ENCODE measurements around the gene VPS29.
"Not testable (repeated sequence)": the region's sequence is repeated elsewhere in the genome, so short reads cannot be mapped to it uniquely, and the experiment has no call there.

VPS29 gene

GRCh38 chr12:110520876-110521712 lies 19.2 kb upstream of the VPS29 start:
- not testable (repeated sequence) for DNase-seq (ENCODE audit: low spot score)

DNA sequence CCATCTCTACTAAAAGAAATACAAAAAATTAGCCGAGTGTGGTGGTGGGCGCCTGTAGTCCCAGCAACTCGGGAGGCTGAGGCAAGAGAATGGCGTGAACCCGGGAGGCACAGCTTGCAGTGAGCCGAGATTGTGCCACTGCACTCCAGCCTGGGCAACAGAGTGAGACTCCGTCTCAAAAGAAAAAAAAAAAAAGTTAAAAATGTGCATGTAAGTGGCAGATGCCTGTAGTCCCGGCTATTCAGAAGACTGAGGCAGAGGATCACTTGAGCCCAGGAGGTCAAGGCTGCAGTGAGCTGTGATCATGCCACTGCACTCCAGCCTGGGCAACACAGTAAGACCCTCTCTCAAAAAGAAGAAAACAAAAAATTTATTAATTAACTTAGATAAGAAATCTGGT lies 16.1 kb upstream of the VPS29 start:
- DNase-seq (ENCODE audit: low spot score): not testable (repeated sequence)

GRCh38 chr12:110516995-110517394 lies 15.1 kb upstream of the VPS29 start:
- no peak for DNase-seq (ENCODE audit: low spot score)

DNA sequence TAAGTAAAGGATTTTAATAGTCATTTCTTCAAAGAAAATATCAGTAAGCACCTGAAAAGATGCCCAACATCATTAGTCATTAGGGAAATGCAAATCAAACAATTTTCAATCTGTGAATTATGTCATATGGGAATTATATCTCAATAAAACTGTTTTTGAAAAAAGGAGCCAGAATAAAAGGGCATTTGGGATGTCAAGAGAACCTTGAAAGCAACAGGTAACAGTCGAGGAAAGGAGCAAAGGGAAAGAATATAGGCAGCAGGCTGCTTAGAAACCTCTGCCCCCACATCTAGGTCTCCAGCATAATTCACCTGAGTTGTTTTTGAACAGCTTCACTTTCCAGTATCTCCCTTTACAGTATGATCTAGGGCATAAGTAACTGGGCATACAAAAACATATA lies 12.5 kb upstream of the VPS29 start:
- DNase-seq (ENCODE audit: low spot score): no peak

DNA sequence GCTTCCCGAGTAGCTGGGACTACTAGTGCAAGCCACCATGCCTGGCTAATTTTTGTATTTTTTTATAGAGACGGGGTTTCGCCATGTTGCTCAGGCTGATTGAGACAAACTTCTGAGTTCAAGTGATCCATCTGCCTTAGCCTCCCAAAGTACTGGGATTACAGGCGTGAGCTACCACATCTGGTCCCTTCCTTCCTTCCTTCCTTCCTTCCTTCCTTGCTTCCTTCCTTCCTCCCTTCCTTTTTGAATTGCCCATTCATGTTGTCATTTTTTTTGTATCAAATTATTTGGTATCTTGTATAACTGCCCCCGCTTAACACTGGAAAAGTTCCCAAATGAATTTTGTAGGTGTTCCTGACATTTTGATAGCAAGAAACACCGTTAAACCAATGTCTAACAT lies 11.9 kb upstream of the VPS29 start:
- no peak for DNase-seq (ENCODE audit: low spot score)

DNA sequence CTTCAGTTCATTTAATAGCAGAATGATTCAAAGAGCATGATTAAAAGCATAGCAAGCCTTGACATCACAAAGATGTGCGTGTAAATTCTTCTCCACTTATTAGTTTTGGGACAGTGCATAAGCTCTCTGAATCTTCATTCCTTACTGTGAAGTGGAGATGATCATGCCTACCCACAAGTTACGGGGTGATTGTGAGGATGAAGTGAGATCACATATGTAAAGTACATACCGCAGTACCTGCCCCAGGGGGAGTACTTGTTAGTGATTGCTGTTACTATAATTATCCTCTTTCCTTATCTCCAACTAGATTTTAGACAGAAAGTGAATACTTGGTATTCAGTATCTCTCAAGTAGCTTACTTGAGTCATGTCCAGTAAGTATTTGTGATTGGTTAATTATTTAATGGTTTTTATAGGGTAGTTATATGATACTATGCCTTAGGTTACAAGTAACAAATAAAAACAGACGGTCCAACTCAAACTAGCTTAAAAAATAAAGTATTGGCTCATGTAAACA lies 6.2 kb upstream of the VPS29 start:
- no peak for DNase-seq (ENCODE audit: low spot score)

DNA sequence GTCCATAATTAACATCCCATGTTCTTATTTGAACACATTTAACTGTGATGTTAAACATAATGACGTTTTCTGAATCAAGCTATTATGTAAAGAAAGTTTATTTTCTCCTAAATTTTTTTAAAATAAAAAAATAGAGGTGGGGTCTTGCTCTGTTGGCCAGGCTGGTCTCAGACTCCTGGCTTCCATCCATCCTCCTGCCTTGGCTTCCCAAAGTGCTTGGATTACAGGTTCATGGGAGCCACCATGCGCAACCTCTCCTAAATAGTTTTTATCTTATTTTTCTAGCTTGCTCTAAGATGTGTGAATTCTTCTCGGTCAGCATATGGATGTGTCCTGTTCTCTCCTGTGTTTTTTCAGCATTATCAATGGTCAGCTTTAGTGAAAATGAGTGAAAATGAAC lies 3.4 kb upstream of the VPS29 start:
- DNase-seq (ENCODE audit: low spot score): no peak

- DNase-seq (ENCODE audit: low spot score): no peak
Observed at GRCh38 chr12:110503432-110503831, 1.5 kb upstream of the VPS29 start.

DNA sequence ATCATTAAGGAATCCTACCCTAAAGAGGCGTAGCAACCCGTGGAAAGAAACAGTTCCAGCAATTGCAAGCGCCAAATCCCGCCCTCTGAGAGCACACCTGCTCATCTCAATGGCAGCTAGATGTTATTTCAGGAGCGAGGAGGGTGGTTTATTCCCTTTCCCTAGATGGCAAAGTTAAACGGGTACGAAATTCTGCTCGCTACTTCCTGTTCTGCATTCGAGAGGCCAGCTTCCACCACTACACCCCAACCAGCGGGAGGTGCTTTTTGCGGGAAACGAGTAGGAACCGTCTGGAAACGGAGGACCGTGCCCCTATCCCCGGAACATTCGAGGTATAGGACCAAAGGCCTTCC lies 536 bp downstream of the VPS29 start:
- DNase-seq (ENCODE audit: low spot score): no peak

DNA sequence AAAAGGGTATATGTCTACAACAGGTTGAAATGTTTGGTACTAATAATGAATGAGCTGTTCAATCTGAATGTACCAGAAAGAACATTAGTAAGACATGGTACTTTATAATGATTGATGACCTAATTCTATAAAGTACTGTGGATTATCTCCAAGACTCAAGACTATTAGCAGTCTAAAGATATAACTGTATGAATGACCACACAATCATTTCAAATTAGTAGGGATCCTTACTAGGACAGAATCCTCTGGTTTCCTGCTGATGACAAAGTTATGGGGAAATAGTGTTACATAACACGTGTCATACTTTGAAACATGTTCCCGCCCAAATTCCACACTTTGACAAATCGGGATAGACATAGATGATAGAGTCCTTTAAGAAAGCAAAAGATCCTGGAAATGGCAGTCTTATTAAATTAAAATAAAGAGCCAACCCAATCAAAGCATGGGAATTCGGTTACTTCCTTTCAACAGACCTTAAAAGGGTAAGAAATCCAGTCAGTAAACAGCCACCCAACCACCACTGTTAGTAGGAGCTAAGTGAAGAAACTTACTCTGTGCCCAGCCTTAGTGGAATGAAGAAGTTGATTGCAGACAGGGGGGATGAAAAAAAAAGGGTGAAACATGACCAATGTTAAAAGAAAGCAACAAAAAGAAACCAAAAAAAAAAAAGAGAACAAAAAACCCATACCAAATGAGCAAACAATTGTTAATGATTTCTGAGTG lies 2.8 kb downstream of the VPS29 start:
- no peak for DNase-seq (ENCODE audit: low spot score)

GRCh38 chr12:110475426-110475825 lies 26.5 kb downstream of the VPS29 start:
- no peak for DNase-seq (ENCODE audit: low spot score)

DNA sequence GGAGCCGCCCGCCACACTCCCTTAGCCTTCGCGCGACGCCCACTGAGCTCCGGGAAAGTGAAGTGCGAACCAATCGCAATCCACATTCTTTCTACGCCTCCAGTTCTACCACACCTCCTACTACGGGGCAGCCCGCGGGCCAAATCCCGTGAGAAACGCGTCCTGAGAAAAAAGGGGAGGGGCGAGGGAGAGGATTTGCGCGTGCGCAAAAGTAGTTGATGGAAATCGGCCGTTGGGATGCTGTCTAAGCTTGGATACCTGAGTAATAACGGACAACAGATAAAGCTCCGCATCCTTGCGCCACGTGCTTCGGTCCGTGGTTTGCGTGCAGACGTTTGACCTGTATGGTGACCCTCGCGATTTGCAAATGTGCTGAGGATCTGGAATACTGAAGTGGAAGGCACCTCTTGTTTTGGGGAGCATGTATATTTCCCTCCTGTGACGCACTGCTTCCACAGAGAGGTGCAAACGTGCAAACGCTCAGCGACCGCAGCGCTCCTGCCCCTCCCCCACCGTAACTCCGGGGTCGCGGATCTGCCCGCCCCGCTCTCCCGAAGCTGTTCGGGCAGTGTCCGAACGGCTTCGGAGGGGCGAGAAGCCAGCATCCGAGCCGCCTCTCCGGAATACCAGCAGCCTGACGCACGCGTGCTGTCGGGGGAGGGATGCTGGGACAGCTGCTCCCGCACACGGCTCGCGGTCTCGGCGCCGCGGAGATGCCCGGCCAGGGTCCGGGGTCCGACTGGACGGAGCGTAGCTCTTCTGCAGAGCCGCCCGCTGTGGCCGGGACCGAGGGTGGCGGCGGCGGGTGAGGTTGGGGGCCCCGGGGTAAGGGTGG lies 33.5 kb downstream of the VPS29 start, which contains the start of the genes FAM216A and GPN3:
Gene FAM216A, plus strand, starts transcription at position 632 of the 835 bp plus-strand sequence. Its CDS starts 31 bp downstream, at position 663.
Gene GPN3, minus strand, starts transcription at position 44 of the 835 bp plus-strand sequence. CDS start 54 bp downstream, outside the sequence.
- peak; percentile 93 for DNase-seq (ENCODE audit: low spot score)

DNA sequence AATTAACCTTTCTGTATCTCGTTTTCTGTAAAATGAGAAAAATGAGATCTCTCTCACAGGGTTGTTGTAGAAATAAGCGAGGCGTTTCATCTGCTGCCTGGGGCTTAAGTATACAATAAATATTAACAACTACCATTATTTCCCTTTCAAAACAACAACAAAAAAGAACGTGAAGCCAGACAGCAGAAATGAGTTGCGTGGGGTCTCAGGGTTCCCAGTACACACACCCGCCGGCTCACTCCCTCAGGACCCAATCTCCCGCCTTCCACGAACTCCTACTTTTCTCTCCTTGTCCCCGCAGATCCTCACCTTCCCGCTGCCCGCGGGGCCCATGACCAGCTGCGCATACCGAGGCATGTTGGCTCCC lies 34.1 kb downstream of the VPS29 start:
- DNase-seq (ENCODE audit: low spot score): no peak

- DNase-seq (ENCODE audit: low spot score): no peak
Observed at GRCh38 chr12:110466791-110467190, 35.1 kb downstream of the VPS29 start.

- DNase-seq (ENCODE audit: low spot score): not testable (repeated sequence)
Observed at GRCh38 chr12:110465765-110466164, 36.1 kb downstream of the VPS29 start.

DNA sequence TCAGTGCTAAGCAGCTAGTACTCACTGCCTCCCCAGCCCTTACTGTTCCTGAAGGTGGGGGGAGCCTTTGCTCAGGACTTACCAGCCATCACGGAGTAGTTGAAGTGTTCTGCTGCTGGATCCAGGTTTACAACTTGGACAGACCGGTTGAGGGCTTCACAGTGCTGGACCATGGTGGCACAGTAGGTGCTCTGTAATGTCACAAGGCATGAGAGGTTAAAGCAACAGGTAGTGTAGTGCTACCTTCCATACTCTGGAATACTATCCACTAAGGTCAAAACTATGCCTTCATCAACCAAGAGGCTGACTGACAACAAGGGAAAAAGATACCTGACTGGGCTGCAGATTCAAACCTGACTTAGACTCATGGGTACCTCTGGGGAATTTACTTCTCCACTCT lies 36.9 kb downstream of the VPS29 start:
- DNase-seq (ENCODE audit: low spot score): no peak

GRCh38 chr12:110461189-110461588 lies 40.7 kb downstream of the VPS29 start:
- DNase-seq (ENCODE audit: low spot score): not testable (repeated sequence)

DNA sequence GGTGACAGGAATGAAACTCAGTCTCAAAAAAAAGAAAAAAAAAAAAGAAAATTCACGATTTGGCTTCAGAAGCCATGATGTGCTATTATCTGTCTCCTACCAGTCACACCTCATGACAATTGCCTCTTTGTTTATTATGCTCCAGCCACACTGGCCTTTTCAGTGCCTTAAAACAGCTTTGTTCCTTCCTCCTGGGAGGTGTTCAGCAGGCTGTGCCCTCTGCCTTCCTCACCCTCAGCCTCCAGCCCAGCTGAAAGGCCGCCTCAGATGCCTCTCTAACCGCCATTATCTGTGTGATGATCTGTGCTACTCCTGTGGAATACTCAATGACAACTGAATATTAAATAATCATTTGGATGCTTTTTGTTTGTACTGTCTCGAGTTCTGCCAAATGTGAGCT lies 43.2 kb downstream of the VPS29 start:
- DNase-seq (ENCODE audit: low spot score): no peak

DNA sequence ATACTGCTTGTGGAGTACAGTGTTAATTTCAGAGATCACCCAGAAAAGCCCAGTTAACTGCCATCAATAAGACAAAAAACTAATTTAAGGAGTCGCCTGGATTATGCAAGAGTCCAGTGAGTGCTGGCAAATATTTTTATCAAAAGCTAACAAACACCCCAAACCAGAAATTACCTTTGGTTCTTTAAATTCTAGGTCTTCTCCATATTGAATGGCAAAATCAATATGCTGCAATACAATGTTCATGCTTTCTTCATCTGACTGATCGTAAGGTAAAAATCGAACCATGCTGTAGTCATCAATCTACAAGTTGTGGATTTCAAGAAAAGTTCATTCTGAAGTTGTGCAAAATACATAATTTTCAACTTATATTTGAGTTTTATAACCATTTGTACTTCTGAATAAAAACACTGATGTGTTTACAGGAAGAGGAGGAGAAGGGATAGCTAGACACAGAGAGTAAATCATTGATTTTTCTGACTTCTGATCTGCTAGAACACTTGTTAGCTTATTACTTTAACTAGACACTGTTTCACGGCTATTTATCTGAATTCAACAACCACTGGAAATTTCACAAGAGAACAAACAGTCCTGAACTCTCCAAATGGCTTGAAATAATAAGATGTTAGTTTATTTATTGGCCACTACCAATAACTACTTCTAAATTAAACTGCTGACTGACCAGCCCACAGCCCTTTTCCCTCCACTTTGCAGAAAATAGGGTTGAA lies 48.2 kb downstream of the VPS29 start:
- no peak for DNase-seq (ENCODE audit: low spot score)

DNA sequence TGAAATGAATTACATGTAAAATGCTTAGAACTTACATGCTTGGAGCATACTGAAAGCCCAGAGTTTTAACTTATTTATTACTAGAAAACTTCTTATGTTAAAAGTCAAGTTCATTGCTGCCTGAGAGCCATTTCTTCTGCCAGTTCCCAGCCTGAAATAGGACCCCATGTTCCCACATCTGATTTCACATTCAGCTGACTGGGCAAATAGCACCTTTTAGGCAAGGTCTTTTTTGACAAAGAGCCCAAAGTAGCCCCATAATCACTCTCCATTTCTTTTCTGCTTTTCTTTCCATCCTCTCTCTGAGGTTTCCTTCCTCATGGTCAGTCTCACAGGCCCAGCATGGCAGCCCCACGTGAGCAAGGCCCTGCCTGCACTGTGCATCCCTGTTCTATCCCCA lies 50.6 kb downstream of the VPS29 start:
- no peak for DNase-seq (ENCODE audit: low spot score)

DNA sequence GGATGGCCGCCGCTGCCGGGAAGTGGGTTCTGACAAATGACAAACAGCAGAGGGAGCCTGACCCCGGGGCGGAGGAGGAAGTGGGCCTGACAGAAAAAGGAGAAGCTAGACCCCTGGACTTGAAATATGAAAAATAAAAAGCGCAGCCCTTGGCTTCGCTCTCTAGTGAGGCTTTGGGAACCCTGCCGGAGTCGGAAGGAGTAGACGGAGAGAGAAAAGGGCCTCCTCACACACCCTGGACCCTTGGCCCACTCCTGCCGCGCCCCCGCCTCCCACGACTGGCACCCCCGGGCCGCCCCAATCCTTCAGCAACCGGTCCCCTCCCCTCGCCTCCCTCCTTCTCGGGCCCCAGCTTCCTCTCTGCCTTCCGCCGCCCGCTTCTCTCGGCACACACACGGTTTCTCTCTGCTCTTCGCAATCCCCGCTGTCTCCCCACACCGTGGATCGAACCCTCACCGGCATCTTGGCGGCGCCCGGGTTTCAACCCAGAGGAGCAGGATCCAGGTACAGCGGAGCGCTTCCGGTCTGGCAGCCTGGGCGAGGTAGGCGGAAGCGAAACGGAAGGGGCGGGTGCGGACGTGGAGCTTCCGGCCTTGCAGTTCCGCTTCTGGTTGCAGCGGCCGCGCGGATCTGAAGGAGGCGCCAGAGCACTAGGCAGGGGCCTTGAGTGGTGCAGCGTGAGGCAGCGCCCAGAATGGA lies 52.0 kb downstream of the VPS29 start, which contains the start of gene ARPC3:
Gene ARPC3, minus strand, starts transcription at position 539 of the 699 bp plus-strand sequence. Its CDS starts 77 bp downstream, at position 462.
- peak; percentile 94 for DNase-seq (ENCODE audit: low spot score)
